Peyer's patch (tissue), 4 donors: ENCODE data around the gene CREB3. TPM values are rescaled to one million over a fixed set of nuclear protein-coding genes. Genes with fewer than 3 reads are reported as not detected.

Experiments used
- DNase-seq, 3 donors: peaks; one replicate each; pipeline ENCODE4 v3.0.0-alpha.2; 2017 to 2019
- H3K27ac ChIP-seq, 4 donors: fragments of 200-600 bp; sonication (generic); one replicate each; pipeline ENCODE4 v1.5.1; 2016 to 2019
- H3K27me3 ChIP-seq, 2 donors: fragments of 200-600 bp; sonication (generic); one replicate each; pipeline ENCODE4 v1.5.1; 2019
- H3K36me3 ChIP-seq, 3 donors: fragments of 200-600 bp; sonication (generic); one replicate each; pipeline ENCODE4 v1.5.1; 2016 to 2019
- H3K4me1 ChIP-seq, 4 donors: fragments of 200-600 bp; sonication (generic); one replicate each; pipeline ENCODE4 v1.5.1; 2016 to 2019
- H3K4me3 ChIP-seq, 4 donors: fragments of 200-600 bp; sonication (generic); 1 replicate in 3 of 4; 2 replicates in 1 of 4; pipeline ENCODE4 v1.5.1; 2016 to 2019; ENCODE audit warnings: mild to moderate bottlenecking in 1 of 4
- H3K9me3 ChIP-seq, 4 donors: fragments of 200-600 bp; sonication (generic); one replicate each; pipeline ENCODE4 v1.5.1; 2016 to 2019; ENCODE audit warnings: mild to moderate bottlenecking in 1 of 4
- CTCF ChIP-seq, 6 experiments: fragments of 450-650 bp in 4 of 6; fragments of 200-600 bp in 2 of 6; sonication (generic) in 1 of 6; IDR thresholded peaks; one replicate each; pipeline ENCODE4 v1.5.1; 2017 to 2019; ENCODE audit warnings: antibody characterized with exemption in 6 of 6, mild to moderate bottlenecking in 3 of 6, moderate library complexity in 1 of 6
- POLR2A ChIP-seq, 2 donors: fragments of 450-650 bp; IDR thresholded peaks; one replicate each; pipeline ENCODE4 v1.5.1; 2017; ENCODE audit warnings: antibody characterized with exemption in 2 of 2, mild to moderate bottlenecking in 2 of 2, moderate library complexity in 2 of 2
- total RNA-seq, 4 donors: library from RNA; depleted of rRNA; stranded (reverse); fragments of >200 nt; gene quantifications; one replicate each; pipeline ENCODE4 v1.1.0, GENCODE V29; 2016

CREB3 gene
- total RNA-seq, 4 donors from 2014 or later: 19.8 to 34.3 (median 28.5) TPM

GRCh38 chr9:35758475-35759050 is 26.1 kb downstream of the CREB3 start:
- no peak for TF ChIP-seq POLR2A (IDR thresholded peaks at IDR 0.05)
- TF ChIP-seq CTCF (IDR thresholded peaks at IDR 0.05): no peak
- Histone ChIP-seq H3K36me3 (peaks cover 0 to 15% (median 0%) of the 10 kb centered on the region in 3 donors), H3K4me1 (peaks cover 0 to 16% (median 9%) of the 10 kb centered on the region in 4 donors), H3K9me3 (no peaks in the 10 kb centered on the region), H3K27ac (peak overlapping the region in 2 of 4 donors; percentile 51 to 96), H3K4me3 (no peak overlapping the region), H3K27me3 (no peaks in the 10 kb centered on the region)
- no peak for DNase-seq

GRCh38 chr9:35759795-35760194 is 27.3 kb downstream of the CREB3 start:
- Histone ChIP-seq H3K27ac (no peak overlapping the region), H3K36me3 (peaks cover 0 to 3% (median 0%) of the 10 kb centered on the region in 3 donors), H3K9me3 (no peaks in the 10 kb centered on the region), H3K4me3 (no peak overlapping the region), H3K27me3 (no peaks in the 10 kb centered on the region), H3K4me1 (peaks cover 0 to 16% (median 9%) of the 10 kb centered on the region in 4 donors)
- no peak for DNase-seq
- TF ChIP-seq CTCF (IDR thresholded peaks at IDR 0.05) (no peak), POLR2A (IDR thresholded peaks at IDR 0.05) (no peak)

- Histone ChIP-seq H3K27ac (no peak overlapping the region), H3K27me3 (no peaks in the 10 kb centered on the region), H3K4me3 (no peak overlapping the region), H3K36me3 (no peaks in the 10 kb centered on the region), H3K9me3 (no peaks in the 10 kb centered on the region), H3K4me1 (peaks cover 0 to 16% (median 9%) of the 10 kb centered on the region in 4 donors)
- no peak for DNase-seq
- TF ChIP-seq POLR2A (IDR thresholded peaks at IDR 0.05) (no peak), CTCF (IDR thresholded peaks at IDR 0.05) (no peak)
Measured at GRCh38 chr9:35760651-35761050, 28.2 kb downstream of the CREB3 start.

GRCh38 chr9:35763181-35763580 is 30.7 kb downstream of the CREB3 start:
- no peak for DNase-seq
- no peaks in the 10 kb centered on the region for H3K27me3 ChIP-seq
- no peaks in the 10 kb centered on the region for H3K9me3 ChIP-seq
- no peaks in the 10 kb centered on the region for H3K36me3 ChIP-seq
- no peak overlapping the region for H3K27ac ChIP-seq
- TF ChIP-seq POLR2A (IDR thresholded peaks at IDR 0.05) (no peak), CTCF (IDR thresholded peaks at IDR 0.05) (no peak)
- H3K4me1 ChIP-seq: peaks cover 0 to 8% (median 0%) of the 10 kb centered on the region in 4 donors
- H3K4me3 ChIP-seq: no peak overlapping the region

- Histone ChIP-seq H3K27ac (no peak overlapping the region), H3K27me3 (no peaks in the 10 kb centered on the region), H3K9me3 (no peaks in the 10 kb centered on the region), H3K36me3 (no peaks in the 10 kb centered on the region), H3K4me1 (peaks cover 0 to 2% (median 0%) of the 10 kb centered on the region in 4 donors), H3K4me3 (no peak overlapping the region)
- no peak for TF ChIP-seq POLR2A (IDR thresholded peaks at IDR 0.05)
- DNase-seq: no peak
Measured at GRCh38 chr9:35763803-35764202, 31.3 kb downstream of the CREB3 start.

- H3K36me3 ChIP-seq: no peaks in the 10 kb centered on the region
- no peak for DNase-seq
- no peak overlapping the region for H3K4me3 ChIP-seq
- H3K27me3 ChIP-seq: no peaks in the 10 kb centered on the region
- TF ChIP-seq CTCF (IDR thresholded peaks at IDR 0.05) (no peak), POLR2A (IDR thresholded peaks at IDR 0.05) (no peak)
- peaks cover 0 to 22% (median 5%) of the 10 kb centered on the region in 4 donors for H3K4me1 ChIP-seq
- no peak overlapping the region for H3K27ac ChIP-seq
- H3K9me3 ChIP-seq: no peaks in the 10 kb centered on the region
Measured at GRCh38 chr9:35766997-35767396, 34.5 kb downstream of the CREB3 start.
